EH (cell line): Measurements from ENCODE around the gene FANCI.
"Not testable (repeated sequence)": the region's sequence is repeated elsewhere in the genome, so short reads cannot be mapped to it uniquely, and the experiment has no call there.

Experiments used
- DNase-seq: peaks from one replicate; pipeline ENCODE4 v3.0.0-alpha.2; 2015; ENCODE audit warnings: low read depth

The FANCI gene

DNA sequence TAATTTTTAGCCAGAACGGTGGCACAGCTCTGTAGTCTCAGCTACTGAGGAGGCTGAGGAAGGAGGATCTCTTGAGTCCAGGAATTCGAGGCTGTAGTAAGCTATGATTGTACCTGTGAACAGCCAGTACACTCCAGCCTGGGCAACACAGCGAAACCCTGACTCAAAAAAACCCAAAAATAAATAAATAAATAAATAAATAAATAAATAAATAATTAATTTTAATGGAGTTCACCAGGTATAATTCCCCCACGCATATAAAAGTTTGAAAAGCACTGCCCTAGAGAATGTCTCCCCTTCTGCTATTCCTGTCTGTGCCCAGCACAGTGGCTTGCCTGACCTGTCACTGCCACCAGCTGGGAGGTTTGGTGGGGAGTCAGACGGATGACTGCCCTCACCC is 18.2 kb upstream of the FANCI start:
- no peak for DNase-seq

DNA sequence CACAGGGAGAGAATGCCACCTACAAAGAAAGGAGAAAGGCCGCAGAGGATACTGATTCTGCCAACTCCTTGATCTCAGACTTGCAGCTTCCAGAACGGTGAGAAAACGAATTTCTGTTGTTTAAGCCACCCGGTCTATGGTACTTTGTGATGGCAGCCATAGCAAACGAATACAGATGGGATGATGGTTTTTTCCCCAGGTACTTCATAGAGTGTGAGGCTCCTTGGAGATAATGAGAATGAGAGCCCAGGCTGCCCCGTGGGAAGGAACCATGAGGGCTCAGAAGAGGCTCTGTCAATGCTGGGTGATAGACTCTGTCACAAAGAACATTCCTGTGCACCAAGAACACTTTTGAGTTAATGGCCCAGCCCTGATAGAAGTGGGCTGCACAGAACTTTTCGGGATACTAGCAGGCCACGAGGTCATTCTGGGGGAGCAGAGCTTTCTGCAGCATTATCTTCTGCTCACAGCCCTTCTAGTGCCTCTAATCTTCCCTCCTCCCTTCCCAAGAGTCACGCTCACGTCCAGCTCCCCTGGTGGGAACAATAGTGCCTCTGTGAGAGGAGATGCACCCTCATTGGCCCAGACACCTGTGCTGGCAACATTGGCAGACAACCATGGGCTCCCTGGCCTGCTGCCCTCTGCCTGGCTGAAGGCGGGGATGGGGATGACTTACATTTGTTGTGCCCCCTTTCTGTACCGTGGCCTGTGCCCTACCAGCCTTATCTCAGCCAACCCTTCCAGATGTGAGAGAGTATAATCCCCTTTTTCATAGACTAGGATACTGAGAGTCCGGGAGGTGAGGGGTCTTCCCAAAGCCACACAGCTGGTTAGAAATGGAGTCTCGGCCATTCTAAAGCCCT is 17.2 kb upstream of the FANCI start:
- no peak for DNase-seq

DNA sequence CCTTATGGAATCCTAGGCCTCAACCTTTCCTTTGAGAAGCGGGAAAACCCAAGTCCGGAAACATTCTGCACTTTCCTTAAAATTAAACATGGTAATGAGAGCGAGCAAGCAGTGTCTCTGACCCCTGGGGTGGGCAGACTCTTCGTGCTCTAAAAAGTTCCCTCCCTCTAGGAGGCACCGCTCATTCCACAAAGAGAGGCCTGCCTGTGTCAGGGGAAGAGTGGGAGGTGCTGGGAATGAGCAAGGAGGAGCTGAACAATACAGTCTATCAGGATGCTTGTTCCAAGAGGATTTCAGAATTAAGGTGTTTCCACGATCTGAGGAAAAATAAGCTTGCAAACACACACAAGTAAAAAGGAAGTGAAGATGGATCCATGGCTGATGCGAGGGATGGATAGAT is 16.4 kb upstream of the FANCI start:
- no peak for DNase-seq

DNA sequence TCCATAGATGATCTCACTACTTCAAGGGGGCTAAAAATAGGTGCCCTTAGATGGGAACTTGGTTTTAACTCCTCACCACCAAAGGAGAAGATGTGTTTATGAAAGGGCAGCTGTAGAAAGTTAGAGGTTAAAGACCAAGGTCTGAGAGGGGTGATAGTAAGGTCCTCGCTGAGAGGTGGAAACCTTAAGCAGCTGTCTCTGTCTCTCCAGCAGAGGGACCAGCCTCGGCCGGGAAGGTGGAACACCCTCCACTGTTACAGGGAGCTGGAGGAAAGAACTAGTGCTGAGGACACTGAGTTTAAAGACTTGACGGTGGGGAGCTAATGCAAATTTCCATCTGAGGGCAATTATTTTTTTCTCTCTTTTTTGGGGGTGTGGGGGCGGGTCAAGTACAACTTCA is 13.5 kb upstream of the FANCI start:
- peak; percentile 15 for DNase-seq

DNA sequence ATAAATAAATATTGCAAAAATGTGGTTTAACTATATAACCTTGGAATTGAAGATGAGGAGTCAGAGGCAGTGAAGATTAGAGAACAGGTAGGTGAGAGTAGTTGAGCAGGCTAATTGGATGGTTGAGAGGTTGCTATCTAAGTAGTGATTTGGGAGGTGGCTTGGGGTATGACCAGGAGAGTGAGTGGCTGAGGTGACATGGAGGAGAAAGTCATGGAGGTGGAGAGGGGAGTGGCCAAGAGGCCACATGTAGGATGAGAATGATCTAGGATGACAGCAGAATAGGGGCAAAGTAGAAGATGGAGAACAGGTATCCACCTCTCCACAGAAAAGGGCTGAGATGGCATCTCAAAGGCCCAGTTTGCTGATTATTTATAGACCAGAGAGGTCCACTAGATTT is 11.9 kb upstream of the FANCI start:
- no peak for DNase-seq

DNA sequence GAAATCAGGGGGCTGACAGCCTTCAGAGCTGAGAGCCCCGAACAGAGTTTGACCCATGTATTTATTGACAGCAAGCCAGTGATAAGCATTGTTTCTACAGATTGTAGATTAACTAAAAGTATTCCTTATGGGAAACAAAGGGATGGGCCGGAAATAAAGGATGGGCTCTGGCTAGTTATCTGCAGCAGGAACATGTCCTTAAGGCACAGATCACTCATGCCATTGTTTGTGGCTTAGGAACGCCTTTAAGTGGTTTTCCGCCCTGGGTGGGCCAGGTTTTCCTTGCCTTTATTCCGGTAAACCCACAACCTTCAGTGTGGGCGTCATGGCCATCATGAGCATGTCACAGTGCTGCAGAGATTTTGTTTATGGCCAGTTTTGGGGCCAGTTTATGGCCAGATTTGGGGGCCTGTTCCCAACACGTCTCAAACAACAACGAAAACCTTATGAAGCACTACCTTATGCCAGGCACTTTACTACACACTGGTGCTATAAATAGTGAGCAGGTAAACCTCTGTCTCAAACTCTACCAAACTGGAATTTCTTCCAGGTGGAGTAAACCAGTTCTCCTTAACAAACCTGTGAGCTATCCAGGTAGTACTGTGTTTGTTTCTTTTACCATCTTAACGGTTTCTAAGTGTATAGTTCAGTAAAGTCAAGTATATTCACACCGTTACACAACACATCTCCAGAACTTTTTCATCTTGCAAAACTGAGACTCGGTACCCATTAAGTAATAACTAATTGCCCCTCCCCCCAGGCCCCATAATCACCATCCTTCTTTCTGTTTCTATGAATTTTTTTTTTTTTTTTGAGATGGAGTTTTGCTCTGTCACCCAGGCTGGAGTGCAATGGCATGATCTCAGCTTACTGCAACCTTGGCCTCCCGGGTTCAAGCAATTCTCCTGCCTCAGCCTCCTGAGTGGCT is 3.6 kb upstream of the FANCI start:
- not testable (repeated sequence) for DNase-seq

DNA sequence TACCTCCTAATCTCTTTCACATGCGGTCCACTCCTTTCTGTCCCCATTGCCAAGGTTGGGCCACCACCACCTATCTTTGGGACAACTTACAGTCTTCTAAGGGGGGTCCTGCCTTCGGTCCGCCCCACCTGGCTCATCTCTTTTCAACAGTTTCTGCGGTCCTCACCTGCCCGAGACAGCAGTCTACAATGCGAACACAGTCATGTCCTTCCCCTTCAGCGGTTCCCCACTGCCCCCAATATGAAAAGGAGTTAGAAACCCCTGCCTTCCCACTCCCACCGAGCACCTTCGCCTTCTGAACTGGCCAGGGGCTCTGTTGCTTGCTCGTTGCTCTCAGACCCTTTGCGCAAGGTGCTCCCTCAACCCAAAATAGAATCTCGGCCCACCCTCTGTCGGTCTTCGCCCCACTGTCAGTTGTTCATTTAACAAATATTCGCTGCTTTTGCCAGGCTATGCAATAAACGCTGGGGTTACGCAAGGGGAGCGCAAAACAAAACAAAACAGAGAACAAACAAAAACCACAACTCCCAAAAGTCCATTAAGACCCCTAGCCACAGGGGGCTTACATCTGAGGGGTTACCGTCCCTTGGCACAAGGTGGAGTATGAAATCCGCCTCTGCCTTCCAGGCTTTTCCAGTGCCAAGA is 611 bp upstream of the FANCI start:
- peak; percentile 44 for DNase-seq

DNA sequence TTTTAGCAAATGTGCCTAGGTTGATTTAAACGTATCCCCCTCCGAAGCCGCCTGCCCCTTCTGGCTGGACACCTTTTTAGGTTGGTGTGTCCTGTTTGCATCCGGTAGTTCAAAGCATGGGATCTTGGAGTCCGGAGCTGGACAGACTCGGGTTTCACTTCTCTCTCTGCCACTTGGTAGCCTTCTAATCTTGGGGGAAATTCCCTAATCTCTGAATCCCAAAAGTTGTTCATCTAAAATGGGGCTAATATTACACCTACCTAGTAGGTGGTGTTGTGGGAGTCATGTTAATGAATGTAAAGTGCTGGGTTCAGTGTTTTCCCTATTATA is 760 bp downstream of the FANCI start:
- no peak for DNase-seq

DNA sequence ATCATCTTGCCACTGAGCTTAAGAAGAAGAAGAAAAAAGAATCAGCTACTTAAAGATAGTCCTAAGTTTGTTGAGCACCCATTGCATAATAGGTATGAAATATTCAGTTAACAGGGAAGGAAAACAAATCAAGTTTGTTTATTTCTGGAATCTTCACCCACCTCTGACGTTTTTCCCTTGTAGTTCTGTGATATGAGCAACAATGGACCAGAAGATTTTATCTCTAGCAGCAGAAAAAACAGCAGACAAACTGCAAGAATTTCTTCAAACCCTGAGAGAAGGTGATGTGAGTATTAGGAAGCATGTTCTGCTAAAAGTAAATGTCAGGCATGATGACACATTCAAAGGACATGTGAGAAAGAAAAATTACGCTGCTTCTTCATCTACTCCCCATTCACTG is 3.7 kb downstream of the FANCI start:
- peak; percentile 7 for DNase-seq

DNA sequence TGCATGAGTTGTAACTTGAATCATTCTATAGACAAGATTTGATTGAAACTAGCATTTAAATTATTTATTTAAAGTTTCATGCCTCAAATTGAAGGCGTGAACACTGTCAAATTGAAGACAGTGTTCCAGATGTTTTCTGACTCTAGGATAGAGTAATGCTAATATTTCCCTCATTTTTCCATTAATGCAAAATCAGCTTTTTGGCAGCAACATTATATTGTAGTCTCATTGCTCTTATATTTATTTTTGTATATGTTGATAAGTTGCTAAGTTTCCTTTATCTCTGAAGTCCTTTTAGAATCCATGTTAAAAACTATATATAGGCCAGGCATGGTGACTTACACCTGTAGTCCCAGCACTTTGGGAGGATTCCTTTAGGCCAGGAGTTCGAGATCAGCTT is 4.8 kb downstream of the FANCI start:
- DNase-seq = no peak

DNA sequence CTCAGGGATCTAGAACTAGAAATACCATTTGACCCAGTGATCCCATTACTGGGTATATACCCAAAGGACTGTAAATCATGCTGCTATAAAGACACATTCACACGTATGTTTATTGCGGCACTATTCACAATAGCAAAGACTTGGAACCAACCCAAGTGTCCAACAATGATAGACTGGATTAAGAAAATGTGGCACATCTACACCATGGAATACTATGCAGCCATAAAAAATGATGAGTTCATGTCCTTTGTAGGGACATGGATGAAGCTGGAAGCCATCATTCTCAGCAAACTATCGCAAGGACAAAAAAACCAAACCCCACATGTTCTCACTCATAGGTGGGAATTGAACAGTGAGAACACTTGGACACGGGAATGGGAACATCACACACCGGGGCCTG is 6.4 kb downstream of the FANCI start:
- DNase-seq = not testable (repeated sequence)

DNA sequence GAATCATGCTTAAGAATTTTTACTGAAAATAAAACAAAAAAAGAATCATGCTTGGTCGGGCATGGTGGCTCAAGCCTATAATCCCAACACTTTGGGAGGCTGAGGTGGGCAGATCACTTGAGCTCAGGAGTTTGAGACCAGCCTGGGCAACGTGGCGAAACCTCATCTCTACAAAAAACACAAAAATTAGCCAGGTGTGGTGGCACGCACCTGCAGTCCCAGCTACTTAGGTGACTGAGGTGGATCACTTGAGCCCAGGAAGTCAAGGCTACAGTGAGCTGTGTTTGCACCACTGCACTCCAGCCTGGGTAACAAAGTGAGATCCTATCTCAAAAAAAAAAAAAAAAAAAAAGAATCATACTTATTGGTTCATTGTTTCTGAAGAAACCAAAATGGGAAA is 33.5 kb downstream of the FANCI start:
- DNase-seq = not testable (repeated sequence)

DNA sequence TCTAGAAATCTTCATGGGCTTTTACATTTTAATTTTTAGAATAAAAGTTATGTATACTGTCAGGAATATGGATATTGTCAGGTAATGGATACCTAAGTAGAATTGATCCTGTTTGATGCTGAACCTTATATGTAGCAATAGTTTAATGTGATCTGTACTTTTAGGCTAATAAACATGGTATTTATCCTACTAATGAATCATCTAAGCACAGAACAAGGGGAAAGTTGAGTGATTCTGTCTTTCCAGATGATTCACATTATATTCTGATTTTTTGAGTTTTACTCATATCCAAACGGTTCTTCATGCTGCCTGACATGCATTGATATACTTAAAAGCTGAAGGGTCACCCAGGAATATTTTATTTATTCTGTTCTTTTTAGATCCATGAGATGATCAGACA is 34.5 kb downstream of the FANCI start:
- peak; percentile 9 for DNase-seq

DNA sequence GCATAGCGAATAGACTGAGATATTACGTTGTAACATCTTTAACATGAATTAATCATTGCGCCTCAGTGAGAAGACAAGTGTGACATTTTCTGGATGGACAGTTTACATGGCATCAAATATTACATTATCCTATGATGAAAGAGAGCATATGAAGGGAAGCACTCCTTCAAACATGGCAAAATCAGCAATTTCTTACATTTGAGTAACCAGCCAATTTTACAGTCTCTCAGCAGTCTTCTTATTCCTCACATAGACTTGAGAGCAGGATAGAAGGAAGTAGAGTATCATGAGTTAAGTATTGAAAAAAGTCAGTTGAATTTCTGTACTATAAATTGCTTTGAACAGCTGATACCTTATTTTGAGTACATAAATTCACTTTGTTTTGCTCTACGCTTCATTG is 38.9 kb downstream of the FANCI start:
- no peak for DNase-seq

DNA sequence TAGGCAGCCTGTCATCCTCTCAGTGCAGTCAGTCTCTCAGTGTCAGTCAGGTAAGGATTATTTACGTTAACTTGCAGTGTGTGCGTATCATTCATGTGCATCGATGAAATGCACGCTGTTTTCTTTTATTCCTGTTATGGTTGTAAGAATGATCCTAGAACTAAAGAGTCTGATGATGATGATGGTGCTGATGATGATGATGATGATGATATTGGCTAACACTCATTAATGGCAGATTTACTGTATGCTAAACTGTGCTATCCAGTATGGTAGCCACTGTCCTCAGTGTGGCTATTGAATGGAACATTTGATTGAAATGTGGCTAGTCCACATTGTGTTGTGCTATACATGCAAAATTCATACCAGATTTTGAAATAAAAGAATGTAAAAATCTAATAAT is 39.4 kb downstream of the FANCI start:
- no peak for DNase-seq

DNA sequence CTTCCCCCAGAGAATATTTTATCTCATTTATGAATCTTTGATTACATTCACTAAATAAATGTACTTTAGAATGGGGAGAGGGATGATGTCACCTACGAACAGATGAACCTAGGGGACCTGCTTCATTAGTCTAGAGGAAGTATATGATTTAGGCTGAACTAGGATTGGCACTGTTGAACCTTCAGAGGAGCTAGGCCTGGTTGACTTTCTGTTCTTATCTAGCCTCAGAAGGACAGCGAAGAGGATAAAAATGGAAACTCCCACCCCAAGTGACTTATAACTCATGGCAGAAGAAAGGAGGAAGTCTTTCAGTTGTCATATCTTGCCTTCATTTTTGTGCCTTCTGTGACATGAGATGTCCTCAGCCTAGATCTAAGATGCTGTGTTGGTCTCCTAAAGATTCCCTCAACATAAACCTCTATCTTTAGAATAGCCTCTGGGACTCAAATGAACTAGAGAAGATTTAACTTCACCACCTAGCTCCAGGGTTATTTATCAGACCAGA is 48.2 kb downstream of the FANCI start:
- no peak for DNase-seq

DNA sequence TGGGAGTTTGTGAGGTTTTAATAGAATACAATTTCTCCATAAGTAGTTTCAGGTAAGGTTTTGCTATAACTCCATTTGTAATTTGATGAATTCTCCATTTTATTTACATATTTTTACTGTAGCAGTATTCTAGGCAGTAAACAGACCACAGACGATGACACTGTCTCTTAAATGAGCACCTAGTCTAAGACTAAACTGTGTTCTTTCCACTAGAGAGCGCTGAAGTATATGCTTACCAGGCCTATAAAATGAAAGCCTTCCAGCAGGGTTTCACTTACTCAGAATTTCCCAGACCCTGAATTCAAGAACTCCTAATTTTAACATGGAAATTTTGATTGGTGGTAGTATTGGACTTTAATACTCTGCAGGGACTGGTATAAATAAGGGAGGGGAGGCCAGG is 49.2 kb downstream of the FANCI start:
- no peak for DNase-seq

DNA sequence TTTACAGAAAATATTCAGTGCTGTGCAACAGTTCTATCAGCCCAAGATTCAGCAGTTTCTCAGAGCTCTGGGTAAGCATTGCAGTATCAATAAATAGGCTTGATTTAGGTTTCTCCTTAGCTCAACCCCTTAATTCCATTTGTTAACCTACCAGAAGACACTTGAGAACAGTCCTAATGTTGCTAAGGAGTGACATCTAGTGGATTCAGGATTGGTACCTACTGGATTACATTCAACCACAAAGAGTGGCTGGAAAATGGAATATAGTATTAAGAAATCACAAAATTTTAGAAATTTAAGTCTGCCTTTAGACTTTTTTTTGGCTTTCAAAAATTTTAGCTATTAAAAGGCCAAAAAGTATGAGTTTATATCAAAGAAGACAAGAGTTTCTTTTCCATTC is 56.1 kb downstream of the FANCI start:
- DNase-seq = peak; percentile 51

DNA sequence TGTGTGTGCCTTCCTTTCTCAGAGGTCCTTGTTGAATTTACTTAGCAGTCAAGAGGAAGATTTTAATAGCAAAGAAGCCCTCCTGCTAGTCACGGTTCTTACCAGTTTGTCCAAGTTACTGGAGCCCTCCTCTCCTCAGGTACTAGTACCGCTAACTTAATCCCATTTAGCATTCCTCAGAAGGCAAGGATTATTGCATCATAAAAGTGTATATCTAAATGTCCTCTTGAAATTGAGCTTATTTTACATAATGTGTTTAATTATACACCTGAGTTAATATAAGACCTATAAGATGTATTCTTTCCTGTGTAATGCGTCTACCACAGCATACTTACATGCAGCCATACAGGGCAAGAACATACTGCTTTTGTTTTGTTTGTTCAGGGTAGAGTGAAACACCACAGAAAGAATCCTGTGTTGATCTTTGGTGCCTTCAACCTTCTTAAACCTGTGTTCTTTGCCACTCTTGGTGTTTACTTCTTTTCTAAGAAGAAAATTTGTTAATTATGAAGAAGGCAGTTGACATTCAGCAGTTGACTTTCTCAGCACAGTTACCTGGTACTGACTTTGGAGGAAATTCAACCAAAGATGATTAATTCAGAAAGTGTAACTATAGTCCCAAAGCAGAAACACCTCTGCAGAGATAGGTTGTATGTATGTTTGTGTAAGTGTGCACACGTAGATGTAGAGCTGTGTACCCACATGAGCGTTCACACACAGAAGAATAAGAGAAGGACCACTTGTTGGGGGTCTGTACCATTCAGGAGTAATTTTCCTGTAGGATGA is 57.7 kb downstream of the FANCI start:
- no peak for DNase-seq

DNA sequence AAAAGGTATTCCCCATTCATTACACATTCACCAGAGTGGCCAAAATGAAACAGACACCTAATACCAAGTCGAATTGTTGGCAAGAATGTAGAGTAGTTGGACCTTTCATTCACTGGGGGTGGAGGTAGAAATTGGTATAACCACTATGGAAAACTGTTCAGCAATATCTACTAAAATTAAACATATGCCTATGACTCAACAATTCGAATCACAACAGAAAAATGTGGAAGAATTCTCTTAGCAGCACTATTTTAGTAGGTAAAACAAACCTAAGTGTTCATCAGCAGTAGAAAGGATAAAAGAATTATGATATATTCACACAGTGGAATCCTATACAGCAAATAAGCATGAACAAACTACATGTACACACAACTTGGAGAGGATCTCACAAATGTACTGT is 60.2 kb downstream of the FANCI start:
- DNase-seq = peak; percentile 30

DNA sequence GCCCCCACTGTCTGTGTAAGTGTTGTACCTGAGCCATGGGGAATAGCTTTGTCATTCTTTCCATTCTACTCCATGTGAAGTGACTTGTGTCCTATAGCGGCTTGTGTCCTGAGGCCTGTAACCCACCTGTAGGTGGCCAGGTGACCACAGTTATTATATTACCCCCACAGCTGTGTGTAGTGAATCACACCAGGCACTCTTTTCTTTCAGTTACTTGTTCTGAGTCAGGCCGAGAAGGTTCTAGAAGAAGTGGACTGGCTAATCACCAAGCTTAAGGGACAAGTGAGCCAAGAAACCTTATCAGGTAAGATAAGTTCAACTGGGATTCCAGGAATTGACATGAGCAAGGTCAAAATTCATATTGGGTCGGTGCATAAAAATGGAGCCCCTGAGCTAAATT is 61.6 kb downstream of the FANCI start:
- DNase-seq = no peak
